Measurements from ENCODE around the gene STRIP1. TPM values are rescaled to one million over a fixed set of nuclear protein-coding genes. Genes with fewer than 3 reads are reported as not detected.
A peak's percentile ranks its signal among the peaks of the same experiment; 100 is the strongest.
"Not testable (repeated sequence)": the region's sequence is repeated elsewhere in the genome, so short reads cannot be mapped to it uniquely, and the experiment has no call there.

STRIP1 gene
- total RNA-seq, 1 donor from 2014 or later: 58.9 TPM

DNA sequence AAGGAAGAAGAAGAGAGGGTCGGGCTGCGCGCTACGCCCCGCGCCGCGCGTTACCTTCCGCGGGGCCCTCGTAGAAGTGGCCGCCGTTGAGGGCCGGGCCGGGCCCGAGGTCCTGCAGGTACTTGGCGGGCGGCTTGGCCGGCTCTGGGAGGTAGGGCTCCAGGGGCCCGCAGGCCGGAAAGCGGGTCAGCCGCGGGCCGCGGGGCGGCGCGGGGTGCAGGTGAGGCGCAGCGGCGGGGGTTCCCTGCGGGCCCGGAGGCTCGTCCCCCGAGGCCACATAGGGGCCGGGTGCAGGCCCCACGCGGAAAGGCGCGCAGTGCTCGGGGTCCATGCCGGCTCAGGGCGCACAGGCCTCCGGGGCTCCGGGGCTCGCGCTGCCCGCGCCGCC is 35.9 kb downstream of the STRIP1 start:
- no peak for DNase-seq

DNA sequence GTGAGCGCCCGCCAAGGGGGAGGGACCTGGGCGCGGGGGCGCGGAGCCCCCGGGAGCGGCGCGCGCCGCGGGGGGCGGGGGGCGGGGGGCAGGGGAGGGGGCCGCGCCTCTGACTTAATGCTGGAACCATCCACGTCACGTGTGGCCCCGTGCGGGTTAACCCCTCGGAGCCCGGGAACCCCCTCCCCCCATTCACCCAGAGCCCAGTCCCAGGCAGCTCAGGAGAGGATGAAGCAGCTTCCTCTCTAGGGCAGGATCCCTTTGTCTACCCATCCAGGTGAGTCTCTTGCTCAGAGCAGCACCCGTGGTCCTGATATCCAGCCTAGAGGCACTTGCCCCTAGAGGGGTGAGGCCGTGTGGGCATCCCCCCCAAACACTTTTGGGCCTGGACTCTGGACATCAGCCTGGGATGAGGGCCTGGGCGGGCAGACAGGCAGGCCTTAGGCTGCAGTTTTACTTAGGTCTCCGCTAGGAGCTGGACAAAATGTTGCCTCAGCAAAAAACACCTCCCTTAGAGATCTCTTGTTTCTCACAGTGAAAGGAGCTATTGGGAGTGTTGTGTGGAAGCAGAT is 36.3 kb downstream of the STRIP1 start, which contains the start of gene ALX3:
ALX3 (minus strand) TSS at position 2 of the 572 bp plus-strand sequence. CDS start 60 bp downstream, outside the sequence.
- DNase-seq: no peak

DNA sequence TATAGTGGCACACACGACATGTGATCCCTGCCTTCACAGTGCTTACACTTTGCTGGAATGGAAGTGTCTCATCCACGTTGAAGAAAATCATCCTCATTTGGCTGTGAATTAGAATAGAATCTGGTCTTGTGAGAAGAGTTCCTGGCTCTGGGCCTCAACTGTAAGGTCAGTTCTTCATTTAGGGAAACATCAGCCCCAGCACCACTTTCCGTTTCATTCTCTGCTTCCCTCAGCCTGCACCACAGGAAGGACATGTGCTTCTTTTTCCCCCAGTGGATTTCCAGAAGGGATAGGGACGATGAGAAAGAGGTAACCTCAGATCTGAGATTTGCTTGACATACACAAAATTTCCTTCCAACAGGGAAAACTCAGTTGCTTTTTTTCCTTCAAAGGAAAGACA is 39.7 kb downstream of the STRIP1 start:
- no peak for DNase-seq

DNA sequence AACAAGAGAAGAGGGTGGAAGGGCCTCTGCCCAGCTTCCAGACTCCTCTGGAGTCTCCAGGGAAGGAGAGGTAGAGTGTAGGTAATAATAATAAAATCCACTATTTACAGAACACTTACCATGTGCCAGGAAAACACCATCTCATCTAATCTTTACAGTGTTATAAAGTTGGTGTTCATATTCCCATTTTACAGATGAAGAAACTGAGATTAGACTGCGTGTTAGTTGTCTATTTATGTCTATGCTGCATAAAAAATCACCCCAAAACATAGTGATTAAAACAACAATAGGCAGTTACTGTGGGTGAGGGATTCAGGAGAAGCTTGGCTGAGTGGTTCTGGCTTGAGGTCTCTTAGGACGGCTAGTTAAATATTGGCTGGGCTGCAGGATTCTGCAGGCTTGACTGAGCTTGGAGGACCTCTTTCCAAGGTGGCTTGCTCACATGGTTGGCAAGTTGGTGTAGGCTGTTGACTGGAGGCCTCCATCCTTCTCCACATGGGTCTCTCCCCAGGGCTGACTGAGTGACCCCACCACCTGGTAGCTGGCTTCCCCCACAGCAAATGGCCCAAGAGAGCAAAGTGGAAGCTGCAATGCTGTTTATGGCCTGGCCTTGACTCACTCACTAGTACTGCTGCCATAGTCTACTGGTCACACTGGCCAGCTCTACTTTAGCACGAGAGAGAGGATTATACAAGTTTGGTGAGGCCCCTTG is 42.5 kb downstream of the STRIP1 start:
- no peak for DNase-seq

DNA sequence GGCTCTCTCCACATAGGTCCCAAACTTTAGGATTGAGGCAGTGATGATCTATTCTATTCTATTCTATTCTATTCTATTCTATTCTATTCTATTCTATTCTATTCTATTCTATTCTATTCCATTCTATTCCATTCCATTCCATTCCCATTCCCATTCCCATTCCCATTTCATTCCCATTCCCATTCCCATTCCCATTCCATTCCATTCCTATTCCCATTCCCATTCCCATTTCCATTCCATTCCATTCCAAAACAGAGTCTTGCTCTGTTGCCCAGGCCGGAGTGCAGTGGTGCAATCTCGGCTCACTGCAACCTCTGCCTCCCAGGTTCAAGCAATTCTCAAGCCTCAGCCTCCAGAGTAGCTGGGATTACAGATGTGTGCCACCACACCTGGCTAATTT is 45.6 kb downstream of the STRIP1 start:
- not testable (repeated sequence) for DNase-seq

DNA sequence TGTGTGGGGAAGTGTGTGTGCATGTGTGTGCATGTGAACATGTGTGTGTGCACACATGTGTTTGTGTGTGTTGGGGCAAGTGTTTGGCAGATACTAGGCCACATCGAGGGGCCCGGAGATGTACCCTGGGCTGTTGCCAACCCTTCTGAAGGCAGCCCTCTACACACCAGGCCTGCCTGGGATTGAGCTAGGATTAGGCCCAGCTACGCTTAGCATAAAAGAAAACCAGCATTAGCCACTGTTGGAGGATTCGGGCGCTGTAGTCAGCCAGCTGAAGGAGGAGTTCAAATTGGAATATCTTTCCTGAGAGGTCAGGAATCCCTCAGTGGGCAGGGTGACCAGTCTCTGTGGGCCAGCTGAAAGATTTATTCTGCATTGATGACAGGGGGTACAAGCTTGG is 46.6 kb downstream of the STRIP1 start:
- DNase-seq: no peak

DNA sequence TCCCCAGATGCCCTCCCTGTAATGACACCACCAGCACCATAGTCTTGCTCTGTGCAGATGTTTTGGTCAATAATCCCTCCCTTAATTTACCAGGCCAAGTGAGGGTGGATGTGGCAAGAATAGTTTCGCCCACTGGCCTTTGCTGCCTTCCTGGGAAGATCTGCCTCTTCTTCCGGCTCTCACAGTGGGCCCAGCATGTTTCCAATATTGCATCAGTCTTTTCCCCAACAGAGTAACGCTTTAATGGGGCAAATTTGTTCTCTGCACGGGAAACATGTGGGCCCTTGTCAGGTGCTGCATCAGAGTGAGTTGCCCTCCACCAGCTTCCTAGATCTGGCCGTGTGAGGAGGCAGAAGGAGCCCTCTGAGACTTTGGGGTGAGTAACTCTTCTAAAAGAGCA is 48.1 kb downstream of the STRIP1 start:
- DNase-seq: no peak

DNA sequence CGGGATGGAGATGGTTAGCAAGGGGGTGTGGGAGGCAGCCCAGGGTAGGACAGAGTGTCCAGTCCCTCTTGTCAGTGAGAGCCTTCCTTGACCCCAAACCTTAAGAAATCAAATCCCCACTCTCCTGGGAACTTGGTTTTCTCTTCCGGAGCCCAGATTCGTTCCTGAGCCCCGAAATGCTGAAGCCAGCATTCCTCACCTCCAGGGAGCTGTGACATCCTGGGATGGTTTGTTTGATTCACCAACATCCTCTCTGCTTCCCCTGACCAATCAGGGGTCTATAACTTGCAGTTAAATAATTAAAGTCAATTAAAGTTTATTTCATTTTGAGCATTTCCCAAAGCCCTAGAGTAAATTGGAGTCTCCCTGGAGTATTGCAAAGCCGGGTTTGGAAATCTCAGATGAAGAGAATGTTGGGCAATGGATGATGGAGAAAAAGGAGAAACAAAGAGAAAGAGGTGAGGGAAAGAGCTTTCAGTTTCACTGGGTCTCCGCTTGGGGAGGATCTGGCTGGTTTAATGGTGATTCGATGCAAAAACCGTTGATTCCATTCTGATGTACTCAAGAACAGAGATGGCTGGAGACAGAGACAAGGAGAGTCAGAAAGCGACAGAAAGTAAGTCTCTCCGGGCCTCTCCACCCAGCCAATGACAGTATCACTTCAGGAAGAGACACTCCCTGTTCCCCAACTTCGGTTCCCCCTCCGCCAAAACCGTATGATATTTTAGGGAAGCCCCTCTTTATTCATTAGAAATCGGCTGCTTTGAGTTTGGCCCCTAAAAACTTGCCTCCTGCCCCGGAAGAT is 48.8 kb downstream of the STRIP1 start:
- DNase-seq: no peak

DNA sequence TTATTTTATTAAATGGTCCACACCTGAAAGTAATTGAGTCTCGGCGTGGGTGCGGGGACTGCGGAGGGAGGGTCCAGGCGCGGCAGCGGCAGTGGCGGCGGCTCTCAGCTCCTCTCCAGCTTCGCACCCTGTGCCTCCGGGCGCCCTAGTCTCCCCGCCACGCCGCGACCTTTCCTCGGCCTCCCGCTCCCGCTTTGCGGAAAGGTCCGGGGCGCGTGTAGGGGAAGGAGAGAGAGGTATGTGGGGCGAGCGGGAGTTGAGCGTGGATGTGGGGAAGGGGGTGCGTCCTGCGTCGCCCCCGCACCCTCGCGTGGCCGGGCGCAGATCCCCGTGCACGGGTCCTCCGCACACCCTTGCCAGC is 49.4 kb downstream of the STRIP1 start:
- DNase-seq: no peak

DNA sequence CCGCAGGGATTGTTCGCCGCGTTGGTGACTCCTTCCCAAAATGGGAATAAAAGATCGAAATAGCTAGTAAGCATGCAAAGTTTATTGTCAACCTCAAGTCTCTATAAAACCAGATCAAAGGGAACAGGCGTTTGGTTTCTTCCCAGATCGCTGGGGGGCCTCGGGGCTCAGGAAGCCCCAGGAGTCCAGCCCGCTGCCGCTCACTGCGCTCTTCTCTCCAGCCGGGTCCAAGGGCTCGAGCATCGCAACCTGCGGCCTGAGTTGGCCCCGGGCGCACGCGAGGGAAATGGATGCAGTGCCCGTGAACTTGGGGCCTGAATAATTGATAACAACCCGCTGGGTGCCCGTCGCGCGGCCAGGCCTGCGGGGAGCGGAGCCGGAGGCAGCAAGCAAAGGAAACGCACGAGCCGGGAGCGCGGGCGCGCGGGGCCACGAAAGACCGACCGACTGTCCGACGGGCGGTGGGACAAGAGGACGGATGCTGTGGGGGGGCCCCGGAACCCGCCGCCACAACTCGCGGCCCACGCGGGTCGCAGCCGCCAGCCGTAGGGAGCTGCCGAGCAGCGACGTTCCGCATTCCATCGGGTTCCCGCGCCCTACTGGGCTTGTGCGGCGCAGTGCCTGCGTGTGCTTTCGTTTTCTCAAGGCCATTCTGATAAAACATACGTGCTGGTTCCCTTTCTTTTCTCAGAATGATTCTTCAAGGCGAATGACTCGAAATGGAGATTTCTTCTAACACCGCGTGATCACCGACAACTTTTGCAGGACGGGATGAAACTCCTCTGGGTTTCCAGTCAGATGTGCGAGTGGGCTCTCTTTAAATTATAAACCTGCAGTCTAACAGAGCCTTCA is 50.0 kb downstream of the STRIP1 start:
- DNase-seq: peak; percentile 56

DNA sequence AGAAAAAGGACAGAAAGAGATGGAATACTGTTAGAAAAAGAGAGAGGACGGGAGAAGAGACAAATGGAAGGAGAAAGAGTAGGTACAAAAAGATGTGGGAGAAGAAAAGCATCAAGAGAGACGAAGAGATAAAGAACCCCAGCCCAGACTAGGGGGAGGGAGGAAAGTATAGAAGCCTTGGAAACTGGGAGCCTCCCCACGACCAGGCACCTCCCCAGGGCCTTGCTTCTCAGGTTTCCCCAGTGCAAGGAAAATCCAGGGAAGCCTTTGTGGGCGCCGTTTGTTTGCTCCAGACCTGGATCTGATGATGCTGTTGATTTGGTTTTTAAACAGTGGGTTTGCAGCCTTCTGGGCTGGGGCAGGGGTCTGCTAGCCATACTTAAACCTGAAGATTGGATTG is 51.2 kb downstream of the STRIP1 start:
- DNase-seq: no peak

DNA sequence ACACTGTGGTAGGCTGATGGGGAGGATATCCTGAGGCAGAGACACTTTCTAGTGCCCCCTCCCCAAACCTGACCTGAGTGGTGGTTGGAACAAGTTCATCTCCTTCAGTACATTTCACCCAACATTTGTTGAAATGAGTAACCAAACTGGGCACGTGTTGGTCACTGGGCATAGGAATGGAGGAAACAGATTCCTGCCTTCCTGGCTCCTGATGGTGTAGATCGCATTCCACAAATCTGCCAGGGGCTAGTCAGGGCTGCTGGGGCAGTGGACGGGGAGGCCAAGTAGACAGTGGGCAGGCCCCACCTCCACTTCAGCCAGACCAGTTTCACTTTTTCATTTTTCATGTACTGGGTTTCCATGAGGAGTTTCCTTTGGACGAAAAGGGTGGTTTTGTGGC is 52.5 kb downstream of the STRIP1 start:
- DNase-seq: no peak

DNA sequence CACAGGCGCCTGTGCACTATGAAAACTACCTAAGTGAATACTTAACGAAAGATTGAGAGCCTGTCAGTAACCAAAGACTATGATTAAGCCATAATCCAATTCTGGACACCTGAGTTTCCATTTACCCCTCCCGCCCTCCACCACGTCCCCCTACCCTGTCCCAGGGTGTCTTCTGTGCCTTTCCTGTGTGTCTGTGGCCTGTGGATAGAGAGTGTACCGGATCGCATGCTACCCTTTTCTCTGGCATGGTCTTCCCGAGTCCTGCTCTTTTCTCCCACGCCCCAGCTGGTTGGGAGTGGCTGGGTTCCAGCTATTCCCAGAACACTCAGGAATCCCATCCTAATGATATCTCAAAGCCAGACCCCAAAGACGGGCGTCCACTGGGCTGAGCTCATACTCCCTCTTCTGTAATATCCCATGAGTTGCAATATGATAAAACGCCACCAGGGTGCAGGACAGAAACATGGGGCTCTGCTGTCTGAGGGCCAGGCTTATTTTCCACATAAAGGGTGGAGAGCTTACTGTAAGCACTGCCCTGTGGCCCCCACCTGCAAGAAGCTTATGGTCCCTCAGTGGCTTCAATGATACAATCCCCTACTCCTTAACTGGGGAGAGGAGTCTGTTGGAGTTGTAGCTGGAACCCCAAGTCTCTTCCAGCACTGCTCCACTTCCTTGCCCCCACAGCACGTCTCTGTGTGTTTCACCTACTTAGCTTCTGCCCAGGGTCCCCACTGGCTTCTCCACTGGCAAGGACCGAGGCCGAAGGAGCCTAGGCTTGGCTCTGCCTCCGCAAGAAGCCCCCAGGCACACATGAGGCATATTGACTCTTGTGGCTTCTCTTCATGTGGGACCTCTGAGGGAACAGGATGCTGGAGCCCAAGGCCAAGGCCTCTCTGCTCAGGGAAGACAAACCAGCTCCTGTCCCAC is 53.7 kb downstream of the STRIP1 start:
- DNase-seq: peak; percentile 62

DNA sequence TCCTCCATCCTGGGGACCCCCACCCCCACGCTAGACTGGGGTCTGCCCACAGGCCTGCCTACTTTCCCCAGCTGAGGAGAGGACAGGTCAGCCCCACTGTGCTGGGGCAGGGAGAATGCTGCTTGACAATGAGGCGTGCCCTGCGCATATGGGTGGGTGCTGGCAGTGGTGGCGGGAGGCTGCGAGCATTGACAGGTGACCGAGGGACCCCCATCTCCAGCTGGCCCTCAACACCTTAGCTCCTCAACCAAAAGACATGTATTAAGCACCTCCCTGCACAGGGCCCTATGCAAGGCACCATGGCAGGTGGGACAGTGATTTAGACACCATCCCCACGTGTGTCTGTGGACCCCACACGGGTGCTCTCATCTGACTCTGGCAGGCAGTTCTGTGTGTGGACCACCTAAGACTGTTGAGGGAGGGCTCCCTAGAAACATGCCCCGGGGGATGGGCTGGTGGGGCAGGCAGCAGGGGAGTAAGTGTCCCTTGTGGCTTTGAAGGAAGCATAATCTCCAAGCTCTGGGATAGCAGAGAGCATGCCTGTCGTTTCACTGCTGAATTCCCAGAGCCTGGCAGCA is 54.4 kb downstream of the STRIP1 start:
- DNase-seq: no peak

DNA sequence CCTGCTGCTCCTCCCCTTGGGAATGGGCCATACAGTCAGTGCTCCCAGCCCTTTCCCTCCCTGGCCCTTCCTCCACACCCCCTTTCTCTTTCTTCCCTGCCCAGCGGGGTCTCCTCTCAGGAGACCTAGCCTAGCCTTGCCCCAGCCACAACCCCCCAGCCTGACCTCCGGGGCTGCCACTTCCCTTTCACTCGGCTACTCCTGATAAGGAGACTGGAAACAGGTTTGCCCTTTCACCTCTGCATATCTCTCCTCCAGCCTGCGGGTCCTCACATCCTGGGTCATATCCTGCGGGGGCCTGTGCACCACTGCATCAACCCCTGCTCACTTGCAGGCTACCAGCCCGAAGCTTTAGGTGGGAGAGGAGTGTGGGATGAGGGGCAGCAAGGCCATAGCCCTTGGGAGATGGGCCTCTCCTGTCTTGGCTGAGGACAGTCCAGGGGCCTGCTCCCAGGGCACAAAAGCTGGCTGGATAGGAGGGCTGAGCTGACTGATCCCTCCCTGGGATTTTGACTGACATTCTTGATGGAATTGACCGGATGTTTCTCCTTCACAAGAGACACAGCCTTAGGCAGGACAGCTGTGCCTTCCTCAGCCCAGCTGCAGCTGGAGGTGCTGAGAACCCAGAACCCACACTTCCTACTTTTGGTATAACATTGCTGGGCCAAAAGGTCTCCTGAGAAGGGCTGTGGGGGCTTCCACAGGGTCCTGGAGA is 55.3 kb downstream of the STRIP1 start:
- no peak for DNase-seq

DNA sequence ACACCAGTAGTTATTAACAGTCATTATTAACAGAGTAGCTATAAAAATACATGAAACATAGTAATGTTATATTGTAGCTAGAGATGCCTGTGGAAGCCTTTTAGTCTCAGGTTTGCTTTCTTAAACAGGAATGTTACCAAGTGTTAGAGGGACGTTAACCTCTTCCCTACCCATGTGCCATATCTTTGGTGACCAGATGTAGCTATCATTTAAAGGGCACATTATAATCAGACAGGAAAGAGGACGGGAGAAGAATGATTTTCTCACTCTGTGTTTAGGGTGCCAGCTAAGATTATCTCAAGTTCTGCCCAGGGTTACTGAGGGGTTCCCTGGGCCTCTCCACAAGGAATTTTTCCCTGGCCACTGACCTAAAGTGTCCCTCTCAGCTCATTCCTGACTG is 57.0 kb downstream of the STRIP1 start:
- DNase-seq: no peak

DNA sequence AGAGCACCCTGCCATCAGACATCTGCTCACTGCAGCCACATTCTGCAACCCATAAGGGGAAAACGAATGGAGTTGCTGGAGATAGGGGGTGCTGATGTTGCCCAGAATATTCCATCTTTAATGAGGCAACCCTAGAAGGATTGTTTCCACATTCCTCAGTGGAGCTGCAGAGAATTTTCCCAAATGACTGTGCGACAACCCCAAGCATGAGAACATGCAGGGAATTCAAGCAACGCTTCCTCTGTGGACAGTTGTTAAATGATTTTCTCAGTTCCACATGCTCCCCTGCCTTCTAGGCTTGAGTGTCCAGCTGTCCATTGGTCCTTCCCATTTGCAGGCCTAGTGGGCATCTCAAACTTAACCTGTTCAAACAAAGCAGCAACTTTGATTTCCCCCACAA is 57.4 kb downstream of the STRIP1 start:
- no peak for DNase-seq

DNA sequence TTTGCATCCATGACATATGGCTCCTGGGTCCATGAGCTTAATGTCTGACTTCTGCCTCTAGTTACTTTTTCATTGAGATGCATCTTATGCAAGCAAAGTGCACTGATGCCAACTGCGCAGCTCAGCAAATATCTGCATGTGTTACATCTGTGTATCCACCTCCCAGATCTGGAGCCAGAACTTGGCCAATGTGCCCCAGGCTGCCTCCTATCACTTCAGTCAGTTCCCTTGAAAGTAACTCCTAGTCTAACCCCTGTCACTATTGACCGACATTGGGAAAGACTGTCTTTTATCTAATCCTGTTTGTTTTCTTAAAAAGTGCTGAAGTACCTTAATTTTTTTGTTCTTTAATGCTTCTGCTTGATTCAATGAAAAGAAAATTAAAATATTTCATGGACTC is 58.6 kb downstream of the STRIP1 start:
- no peak for DNase-seq

DNA sequence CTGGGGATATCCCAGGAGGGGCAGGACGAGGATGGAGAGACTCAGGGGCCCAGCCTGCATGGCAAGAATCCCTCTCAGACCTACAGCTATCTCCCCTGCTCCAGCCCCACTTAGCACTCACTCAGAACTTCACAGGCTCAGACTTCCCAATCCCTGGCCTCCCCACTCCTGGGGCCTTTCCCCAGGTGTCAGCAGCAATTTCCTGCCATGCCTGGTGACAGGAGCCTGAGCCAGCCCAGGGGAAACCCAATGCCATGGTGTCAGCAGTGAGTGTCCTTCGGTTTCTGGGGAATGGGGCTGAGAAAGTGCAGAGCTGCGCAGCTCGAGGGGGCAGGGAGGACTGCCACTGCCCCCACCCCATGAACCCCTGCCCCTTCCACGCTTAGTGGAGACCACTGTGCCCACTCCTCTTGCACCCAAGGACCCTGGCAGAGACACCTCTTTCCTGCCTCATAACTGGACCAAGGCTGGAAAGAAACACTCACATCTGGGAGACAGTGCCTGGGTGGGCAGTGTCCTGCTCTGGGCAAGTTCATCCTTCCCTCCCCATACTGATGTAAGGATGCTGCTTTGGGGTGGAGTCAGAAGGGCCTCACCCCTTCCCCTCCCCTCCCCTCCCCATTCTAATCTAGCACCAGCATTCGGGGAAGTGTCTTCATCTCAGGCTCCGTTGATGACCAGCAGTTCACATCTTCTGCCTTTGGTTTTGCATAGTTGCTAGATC is 60.7 kb downstream of the STRIP1 start:
- no peak for DNase-seq

Measured in tongue (tissue), 2 donors.